OCI-M1 (cell line): Measurements from ENCODE around the gene PPP1R37.

ENCODE experiments used
- DNase-seq: peaks from one replicate; lab custom pipeline; 2025; lab: John Stamatoyannopoulos, UW

The PPP1R37 gene, protein sequence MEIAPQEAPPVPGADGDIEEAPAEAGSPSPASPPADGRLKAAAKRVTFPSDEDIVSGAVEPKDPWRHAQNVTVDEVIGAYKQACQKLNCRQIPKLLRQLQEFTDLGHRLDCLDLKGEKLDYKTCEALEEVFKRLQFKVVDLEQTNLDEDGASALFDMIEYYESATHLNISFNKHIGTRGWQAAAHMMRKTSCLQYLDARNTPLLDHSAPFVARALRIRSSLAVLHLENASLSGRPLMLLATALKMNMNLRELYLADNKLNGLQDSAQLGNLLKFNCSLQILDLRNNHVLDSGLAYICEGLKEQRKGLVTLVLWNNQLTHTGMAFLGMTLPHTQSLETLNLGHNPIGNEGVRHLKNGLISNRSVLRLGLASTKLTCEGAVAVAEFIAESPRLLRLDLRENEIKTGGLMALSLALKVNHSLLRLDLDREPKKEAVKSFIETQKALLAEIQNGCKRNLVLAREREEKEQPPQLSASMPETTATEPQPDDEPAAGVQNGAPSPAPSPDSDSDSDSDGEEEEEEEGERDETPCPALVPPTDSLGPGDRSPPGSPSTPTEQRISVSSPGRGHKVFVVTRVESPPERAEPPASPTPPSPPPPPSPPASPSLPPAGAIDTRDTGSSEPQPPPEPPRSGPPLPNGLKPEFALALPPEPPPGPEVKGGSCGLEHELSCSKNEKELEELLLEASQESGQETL

DNA sequence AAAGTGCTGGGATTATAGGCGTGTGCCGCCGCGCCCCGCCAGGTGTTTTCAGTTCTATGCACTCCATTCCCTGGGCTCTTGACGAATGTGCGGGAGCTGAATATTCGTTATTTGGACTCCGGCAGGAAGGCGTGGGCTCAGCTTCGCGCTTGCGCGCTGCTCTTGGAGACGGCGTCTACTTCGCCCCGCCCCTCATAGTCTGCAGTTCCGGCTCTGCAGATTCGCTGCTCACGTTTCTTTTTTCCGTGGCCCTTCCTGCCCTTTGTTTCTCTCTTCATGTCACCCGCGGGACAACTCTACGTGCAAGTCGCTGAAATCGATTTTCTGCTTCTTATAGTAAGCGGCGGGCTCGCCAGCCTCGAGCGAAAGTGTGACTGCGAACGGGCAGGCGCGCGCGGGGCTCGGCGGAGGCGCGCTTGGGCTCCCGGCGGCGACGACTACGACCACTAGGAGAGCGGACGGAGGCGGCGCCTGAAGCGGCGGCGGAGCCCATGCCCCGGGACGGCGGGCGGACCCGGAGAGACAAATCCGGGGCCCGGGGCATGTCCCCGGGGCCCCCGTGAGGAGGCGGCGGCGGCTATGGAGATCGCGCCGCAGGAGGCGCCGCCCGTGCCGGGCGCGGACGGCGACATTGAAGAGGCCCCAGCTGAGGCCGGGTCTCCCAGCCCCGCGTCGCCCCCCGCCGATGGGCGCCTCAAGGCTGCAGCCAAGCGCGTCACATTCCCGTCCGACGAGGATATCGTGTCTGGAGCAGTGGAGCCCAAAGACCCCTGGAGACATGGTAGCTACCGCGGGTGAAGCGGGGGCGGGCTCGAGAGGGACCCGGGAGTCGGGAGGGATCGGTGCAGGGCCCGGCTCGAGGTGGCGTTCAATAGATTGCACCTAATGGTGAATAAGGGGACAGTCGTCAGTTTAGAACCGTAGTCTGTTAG, at the start of gene PPP1R37:
TSS of gene PPP1R37 (plus strand) at position 433 of the 932 bp plus-strand sequence. CDS start at position 580, 147 bp downstream.
- peak; percentile 96 for DNase-seq

DNA sequence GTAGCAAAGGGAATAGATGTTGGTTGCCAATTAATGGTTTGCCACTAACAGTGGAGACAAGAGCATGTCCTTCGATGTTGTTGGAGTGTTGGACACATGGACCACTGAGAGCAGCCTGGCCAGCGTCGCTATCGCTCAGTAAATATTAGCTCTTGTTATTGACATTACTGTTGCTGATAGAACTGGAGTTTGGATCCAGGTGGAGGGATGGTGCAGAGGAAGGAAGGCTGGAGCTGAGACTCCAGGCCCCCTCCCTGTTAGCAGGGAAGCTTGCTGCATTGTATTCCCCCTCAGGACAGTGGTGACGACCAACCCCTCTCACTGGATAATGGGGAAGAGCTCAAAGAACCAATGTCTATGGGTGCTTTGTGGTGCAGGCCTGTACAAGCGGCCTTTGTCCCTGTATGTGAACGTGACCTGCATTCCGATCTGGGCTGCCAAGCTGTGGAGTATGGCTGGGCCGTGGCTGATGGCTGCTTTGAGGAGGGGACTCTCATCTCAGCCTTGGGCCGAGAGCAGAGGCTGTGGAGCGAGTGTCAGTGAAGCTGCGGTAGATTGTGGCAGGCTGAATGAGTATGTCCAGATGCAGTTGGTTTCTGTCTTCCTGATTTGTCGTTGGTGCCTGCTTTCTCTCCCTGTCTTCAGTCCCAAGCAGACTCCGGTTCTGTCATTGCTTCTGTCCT, 47.2 kb upstream of the PPP1R37 start:
- DNase-seq = no peak

DNA sequence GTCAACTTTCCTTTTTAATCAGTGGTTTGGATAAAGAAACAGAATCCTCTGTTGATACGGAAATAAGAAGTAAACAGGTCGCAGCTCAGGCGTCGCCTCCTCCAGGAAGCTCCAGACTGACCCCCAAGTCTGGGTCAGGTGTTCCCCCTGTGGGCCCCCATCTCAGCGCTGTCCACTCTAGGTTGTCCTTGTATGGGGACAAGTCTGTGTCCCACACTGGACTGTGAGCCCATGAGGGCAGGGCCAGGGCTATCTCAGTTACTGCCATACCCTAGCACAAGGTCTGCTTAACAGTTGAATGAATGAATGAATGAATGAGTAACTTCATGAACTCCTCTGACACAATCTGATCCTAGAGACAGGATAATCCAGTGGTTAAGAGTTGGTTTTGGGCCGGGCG, 46.6 kb upstream of the PPP1R37 start:
- DNase-seq = no peak

DNA sequence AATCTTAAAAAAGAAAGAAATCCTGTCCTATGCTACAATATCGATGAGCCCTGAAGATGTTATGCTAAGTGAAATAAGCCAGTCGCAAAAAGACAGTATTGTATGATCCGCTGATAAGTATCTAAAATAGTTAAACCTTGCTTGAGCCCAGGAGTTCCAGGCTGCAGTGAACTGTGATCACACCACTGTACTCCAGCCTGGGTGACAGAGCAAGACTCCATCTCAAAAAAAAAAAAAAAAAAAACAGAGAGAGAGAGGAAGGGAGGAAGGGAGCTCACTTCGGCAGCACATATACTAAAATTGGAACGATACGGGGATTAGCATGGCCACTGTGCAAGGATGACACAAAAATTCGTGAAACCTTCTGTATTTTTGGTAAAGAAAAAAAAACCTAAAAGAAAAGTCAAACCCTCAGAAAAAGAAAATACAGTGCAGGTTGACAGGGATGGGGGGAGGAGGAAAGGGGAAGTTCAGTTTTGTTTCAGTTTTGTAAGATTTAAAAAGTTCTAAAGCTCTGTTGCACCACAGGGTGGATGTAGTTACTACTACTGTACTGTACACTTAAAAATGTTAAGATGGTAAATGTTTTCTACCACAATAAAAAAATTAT, 45.7 kb upstream of the PPP1R37 start:
- peak; percentile 90 for DNase-seq

DNA sequence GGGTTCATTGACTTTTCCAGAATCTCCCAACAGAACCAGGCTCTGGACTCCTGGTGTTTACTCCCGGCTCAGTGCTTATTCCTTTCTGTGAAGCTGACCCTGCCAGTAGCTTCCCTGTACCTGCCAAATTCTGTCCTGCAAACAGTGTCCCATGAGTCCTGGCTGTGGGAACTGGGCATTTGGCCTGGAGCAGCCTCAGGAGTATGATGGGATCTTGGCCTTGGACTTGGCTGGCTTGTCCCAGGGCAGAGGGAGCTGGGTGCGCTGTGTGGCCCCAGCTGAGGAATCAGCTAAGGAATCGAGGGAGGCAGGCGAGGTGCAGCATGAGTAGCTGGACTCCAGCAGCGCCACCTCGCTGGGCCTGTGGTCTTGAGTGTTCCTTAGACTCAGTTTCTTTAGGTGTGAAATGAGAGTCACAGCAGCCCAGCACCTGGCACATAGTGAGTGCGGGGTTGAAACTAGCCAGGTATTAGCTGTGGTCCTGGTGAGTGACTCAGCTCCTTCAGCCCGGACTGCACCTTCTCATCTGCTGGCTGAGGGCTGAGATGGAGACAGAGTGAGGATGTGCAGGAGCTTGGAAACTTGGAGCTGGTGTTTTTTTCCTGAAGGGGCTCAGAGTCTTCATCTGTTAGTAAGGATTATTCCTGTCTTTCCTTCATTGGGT, 43.8 kb upstream of the PPP1R37 start:
- DNase-seq = no peak

DNA sequence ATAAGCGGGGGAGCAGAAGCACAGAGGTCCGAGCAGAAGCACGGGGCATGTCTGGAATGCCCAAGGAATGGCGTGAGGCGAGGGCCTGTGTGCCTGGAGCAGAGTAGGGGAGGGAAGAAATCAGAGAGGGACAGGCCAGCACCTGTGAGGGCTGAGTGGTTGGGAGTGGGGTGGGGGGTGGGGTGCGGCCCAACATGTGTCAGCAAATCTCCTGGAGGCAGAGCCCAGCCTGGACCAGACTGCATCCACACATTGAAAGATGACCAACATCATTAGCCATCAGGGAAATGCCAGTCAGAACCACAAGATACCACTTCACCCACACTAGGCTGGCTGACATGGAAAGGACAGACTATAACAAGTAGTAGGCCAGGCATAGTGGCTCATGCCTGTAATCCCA, 42.9 kb upstream of the PPP1R37 start:
- no peak for DNase-seq

DNA sequence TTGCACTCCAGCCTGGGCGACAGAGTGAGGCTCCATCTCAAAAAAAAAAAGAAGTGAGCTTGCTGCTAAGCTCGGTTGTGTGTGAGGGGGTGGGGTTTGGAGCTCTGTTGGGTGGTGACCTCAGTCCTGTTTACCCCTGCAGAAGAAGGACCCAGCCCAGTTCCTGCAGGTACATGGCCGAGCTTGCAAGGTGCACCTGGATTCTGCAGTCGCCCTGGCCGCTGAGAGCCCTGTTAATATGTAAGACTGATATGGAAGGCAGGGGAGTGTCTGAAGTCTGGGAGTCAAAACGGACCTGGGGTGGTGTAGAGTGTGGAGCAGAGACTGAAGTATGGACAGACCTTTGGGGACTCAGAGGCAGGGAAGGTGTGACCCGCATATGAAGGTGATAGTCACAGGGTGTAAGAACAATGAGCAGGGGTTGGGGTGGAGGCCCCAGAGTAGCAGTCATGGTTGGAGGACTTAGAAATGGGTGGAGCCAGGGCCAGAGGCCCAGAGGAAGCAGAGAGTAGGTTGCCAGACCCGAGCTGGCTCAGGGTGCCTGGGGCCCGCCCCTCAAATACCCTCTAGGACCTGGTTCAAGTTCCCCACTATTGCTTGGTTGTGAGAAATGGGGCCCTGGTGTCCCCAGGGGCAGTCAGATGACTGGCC, 40.9 kb upstream of the PPP1R37 start:
- no peak for DNase-seq

DNA sequence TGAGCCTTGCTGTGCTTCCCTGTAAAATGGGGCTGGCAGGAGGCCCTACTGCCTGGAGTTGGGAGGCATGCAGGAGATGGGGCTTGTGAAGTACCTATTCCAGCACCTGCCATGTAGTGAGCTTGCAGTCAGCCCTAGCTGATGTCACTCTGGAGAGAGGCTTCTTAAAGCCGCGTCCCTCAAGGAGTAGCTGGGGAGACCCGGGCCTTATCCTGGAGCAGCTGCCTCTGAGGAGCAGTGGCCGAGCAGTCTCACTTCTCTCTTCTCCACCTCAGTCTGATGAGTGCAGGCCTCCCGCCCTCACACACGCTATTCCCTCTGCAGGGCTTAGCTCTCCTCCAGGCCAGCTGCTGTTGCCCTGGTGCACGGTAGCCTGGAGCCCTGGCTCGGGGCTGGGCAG, 36.1 kb upstream of the PPP1R37 start:
- no peak for DNase-seq

DNA sequence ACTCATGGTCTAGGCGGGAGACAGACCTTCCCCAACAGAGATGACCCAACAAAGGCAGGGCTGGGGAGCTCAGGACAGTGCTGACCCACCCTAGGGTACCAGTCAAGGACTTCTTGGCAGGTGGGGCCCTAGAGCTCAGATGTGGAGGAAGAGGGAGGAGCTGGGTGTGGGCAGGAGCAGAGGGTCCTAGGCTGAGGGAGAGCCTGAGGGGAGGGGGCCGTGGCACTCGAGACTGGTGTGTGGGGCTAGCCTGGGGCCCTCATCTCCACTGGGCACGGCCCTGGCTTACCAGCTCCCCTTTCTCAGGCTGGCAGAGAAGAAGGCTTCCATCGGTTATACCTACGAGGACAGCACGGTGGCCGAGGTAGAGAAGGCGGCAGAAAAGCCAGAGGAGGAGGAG, 35.5 kb upstream of the PPP1R37 start:
- no peak for DNase-seq

DNA sequence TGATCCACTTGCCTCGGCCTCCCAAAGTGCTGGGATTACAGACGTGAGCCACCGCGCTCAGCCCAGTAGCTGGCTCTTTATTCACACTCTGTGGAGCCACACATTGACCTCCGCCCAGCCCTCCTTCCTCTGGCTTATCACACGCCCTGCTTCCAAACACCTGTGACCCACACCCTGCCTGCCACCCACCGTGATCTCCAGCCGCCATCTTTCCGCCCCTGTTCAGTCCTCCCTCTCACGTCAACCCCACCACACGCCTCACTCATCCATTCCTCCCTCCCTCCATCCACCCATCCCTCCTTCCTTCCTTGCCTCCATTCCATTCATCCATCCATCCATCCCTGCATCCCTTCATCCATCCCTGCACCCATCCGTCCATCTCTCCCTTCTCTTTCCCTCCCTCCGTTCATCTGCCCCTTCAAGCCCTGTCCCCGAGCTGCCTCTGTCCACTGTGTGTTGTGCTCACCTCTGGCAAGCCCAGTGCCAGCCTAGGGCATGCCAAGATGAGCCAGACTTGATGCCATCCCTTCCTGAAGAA, 34.3 kb upstream of the PPP1R37 start:
- no peak for DNase-seq

DNA sequence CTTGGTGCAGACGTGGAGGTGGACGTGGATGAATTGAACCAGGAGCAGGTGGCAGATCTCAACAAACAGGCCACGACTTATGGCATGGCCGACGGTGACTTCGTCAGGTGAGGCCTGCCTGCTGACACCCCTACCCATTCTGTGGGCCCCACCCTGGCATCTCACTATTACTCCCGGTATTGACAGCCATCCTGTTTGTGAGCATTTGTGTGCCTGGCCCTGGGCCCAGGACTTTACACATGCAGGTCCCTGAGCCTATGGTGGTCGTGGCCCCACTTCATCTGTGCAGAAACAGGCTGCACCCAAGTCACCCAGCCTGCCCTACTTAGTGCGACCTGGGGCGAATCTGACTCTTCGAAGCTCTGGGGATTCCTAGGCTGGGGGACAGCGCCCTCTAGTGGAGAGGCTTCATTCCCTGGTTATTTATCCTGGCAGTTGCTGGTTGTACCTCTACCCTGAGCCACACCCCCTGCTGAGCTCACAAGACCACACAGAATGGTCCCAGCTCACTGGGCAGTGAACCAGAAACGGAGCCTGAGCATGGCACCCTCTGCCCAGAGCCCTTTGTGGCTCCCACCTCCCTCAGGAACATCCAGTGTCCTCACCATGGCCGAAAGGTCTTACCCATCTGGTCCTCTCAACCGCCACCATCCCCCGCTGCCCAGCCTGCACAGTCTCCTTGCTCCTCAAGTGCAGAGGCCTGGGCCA, 33.6 kb upstream of the PPP1R37 start:
- peak; percentile 88 for DNase-seq

DNA sequence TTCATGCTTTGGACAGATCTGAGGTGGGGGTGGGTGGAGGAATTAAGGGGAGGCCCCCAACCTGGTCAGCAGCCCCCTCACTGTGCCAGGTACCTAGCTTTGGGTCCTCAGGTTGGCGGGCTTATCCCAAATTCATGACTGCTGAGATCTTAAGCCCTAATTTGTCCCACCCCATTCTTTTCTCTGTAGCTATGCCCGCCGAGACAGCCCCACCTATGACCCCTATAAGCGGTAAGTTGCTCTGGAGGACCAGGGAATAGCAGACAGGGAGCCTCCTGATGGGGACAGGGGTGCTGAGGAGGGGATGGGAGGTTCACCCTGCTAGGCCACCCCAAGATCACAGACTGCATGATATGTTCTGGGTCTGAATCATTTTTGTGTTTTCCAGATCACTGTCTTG, 31.0 kb upstream of the PPP1R37 start:
- no peak for DNase-seq

DNA sequence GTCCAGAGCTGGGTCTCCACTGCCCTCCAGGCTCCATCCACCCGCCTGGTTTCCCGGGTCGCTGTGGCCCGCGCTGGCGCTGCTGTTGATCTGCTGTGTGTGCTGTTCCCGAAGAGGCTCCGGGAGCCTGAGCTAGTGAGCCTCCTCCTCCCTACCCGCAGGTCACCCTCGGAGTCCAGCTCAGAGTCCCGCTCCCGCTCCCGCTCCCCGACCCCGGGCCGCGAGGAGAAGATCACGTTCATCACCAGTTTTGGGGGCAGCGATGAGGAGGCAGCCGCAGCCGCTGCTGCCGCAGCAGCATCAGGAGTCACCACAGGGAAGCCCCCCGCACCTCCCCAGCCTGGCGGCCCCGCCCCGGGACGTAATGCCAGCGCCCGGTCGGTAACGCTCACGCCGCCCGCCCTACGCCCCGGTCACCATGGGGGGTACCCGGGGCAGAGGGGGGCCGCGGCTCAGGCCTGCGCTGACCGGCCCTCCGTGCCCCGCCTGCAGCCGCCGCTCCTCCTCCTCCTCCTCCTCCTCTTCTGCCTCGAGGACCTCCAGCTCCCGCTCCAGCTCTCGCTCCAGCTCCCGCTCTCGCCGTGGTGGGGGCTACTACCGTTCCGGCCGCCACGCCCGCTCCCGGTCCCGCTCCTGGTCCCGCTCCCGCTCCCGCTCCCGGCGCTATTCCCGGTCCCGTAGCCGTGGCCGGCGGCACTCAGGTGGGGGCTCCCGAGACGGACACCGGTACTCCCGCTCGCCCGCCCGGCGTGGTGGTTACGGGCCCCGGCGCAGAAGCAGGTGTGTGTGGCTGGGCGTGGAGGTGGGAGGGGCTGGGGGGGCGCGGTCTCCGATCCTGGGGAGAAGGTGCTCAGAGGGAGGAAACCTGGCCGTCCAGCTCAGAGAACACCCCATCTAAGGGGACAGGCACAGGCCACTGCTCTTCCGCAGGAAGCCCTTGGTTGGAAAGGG, 28.9 kb upstream of the PPP1R37 start:
- DNase-seq = no peak

DNA sequence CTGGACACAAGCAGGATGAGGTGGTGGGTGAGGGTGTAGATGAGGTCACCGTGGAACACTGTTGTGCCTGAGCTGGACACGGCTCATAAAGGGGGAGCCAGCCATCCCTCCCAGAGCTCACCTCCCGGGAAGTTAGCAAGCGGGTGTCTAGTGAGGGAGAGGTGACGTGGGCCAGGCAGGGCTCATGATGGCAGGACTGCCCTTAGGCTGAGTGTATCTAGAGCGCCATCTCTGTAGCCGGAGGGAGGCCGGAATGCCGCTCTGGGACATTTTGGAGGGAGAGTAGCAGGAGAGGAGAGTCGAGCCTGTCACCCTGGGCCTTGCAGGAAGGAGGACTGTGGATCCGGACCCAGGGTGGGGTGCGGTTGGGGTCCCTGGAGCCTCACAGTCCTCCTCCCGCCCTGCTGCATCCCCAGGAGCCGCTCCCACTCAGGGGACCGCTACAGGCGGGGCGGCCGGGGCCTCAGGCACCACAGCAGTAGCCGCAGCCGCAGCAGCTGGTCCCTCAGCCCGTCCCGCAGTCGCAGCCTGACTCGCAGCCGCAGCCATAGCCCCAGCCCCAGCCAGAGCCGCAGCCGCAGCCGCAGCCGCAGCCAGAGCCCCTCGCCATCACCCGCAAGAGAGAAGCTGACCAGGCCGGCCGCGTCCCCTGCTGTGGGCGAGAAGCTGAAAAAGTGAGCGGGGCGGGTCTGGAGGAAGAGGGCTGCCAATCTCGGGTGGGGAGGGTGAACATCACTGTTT, 25.9 kb upstream of the PPP1R37 start:
- DNase-seq = no peak

DNA sequence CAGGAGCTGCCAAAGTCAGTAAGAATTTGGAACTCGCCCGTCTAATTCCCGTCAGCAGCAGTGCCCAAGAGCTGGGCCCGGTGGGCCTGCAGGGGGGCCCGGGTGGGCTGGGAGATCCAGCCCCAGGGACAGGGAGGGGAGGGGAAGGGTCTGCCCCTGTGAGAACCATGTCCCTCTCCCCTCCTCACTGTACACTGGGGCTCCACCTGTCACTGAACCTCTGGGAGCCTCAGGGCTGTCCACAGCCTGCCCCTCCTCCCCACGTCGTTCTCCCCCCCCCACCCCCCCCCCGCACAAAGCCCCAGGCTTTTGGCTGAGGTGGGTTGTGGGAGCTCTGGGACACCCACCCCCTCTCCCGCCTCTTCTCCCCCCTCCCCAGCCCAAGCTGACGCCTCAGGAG, 24.9 kb upstream of the PPP1R37 start:
- no peak for DNase-seq

DNA sequence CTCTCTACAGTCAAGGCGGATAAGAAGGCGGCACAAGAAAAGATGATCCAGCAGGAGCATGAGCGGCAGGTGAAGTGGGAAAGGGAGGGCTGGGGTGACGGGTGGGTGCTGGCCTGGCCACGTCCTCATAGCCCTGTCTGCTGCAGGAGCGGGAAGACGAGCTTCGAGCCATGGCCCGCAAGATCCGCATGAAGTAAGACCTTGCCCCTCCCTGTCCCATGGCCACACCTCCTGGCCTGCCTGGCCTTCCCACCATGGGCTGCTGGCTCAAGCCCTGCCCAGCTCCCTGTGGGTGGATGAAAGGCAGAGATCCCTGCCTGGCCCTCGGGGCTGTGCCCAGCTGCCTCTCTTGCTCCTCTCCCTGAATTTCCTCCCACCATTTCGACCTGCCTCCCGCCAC, 23.9 kb upstream of the PPP1R37 start:
- no peak for DNase-seq

DNA sequence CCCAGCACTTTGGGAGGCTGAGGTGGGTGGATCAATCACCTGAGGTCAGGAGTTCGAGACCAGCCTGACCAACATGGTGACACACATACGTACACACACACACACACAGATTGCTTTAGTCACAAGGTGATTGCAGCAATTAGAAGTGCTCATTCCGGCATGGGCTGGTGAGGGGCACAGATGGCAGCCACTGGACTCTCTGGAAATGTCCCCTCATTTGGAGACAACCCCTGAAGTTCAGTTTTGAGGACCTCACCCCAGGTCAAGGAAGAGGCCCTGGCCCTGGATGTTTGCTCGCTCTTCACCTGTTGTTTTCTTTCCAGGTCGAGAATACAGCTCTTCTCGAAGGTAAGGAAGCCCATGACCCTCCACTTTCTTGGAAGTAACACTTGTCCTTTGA, 22.8 kb upstream of the PPP1R37 start:
- no peak for DNase-seq
